Erythroblast (primary cell): Measurements from ENCODE around the gene FHL5.

Experiments used
- GATA1 ChIP-seq: IDR thresholded peaks from 2 replicates; pipeline ENCODE4 v1.6.1; 2011; ENCODE audit warnings: low read depth, mild to moderate bottlenecking, control low read depth, low read length, moderate library complexity
- POLR2A ChIP-seq: IDR thresholded peaks from 2 replicates; pipeline ENCODE4 v1.6.1; 2011; ENCODE audit warnings: mild to moderate bottlenecking, low read length

- TF ChIP-seq POLR2A (no peak), GATA1 (no peak)
These were observed 34.7 kb upstream of the FHL5 start for GRCh38 chr6:96528193-96528592.
